Activated naive CD8-positive, alpha-beta T cell (primary cell): ENCODE measurements around the gene IFNGR2.
"Not testable (repeated sequence)": the region's sequence is repeated elsewhere in the genome, so short reads cannot be mapped to it uniquely, and the experiment has no call there.

ENCODE experiments used
- H3K27ac Mint-ChIP-seq: one replicate; pipeline ENCODE4 v1.8.0; 2021; ENCODE audit warnings: mixed read lengths
- H3K27me3 Mint-ChIP-seq: one replicate; pipeline ENCODE4 v1.8.0; 2021; ENCODE audit warnings: mixed read lengths
- H3K36me3 Mint-ChIP-seq: one replicate; pipeline ENCODE4 v1.8.0; 2021; ENCODE audit warnings: mixed read lengths
- H3K4me1 Mint-ChIP-seq: one replicate; pipeline ENCODE4 v1.8.0; 2021; ENCODE audit warnings: low read depth, mixed read lengths
- H3K4me3 Mint-ChIP-seq: one replicate; pipeline ENCODE4 v1.8.0; 2021; ENCODE audit warnings: mild to moderate bottlenecking, mixed read lengths
- H3K9me3 Mint-ChIP-seq: one replicate; pipeline ENCODE4 v1.8.0; 2021; ENCODE audit warnings: low read depth, mixed read lengths

The IFNGR2 gene

DNA sequence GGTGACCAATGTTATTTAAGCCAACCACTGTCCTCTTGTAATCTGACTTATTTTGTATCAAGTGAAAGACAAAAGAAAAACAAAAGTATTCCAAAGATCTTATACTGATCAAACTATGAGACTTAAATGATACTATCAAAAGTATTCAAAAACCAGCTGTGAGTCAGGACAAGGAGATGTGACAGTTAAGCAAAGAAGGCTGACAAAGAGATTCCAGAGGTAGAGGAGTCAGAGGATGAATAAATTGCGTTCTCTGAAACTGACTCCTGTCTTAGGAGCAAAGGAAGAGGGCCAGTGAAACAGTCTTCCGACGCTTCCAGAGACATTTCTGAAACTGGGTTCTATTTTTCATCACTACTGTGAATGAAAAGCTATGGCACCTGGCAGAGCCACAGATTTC, 55.6 kb downstream of the IFNGR2 start:
- Mint-ChIP-seq H3K4me3 (no peak overlapping the region), H3K27me3 (no peaks in the 10 kb centered on the region), H3K4me1 (no peaks in the 10 kb centered on the region), H3K9me3 (no peaks in the 10 kb centered on the region), H3K36me3 (peaks cover 3% of the 10 kb centered on the region), H3K27ac (no peak overlapping the region)

DNA sequence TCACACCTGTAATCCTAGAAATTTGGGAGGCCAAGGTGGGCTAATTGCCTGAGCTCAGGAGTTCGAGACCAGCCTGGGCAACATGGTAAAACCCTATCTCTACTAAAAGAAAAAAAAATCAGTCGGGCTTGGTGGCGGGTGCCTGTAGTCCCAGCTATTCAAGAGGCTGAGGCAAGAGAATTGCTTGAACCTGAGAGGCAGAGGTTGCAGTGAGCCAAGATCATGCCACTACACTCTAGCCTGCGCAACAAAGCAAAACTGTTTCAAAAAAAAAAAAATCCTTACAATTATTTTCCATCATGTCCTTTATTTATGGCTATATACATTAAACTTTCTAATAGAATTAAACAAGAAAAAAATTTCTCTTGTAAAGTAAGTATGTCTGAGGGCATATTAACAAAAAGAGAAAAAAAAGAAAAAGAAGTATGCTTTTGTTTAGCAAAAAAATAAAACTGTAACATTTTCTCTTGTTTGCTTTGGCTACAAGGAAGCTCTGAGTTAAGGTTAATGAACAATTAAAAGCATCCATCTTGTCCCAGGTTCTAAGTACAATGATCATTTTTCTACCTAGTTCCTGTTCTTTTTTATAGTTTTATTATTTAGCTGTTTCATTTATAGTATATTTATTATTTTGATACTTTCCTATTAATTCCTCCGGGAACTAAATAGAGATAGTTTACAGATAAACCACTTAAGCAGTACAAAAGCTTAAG, 58.5 kb downstream of the IFNGR2 start:
- Mint-ChIP-seq H3K27me3 (no peaks in the 10 kb centered on the region), H3K9me3 (no peaks in the 10 kb centered on the region), H3K4me1 (no peaks in the 10 kb centered on the region), H3K36me3 (peaks cover 3% of the 10 kb centered on the region), H3K4me3 (no peak overlapping the region), H3K27ac (no peak overlapping the region)

DNA sequence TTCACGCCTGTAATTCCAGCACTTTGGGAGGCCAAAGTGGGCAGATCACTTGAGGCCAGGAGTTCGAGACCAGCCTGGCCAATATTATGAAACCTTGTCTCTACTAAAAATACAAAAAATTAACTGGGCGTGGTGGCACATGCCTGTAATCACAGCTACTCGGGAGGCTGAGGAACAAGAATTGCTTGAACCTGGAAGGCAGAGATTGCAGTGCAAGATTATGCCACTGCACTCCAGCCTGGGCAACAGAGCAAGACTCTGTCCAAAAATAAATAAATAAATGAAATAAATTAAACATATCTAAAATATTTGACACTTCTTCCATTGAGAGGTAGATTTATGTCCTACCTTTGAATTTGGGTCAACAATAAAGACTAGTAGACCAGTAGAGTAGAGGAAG, 66.0 kb downstream of the IFNGR2 start:
- not testable (repeated sequence) for H3K9me3 Mint-ChIP-seq, H3K27ac Mint-ChIP-seq, H3K36me3 Mint-ChIP-seq, H3K4me3 Mint-ChIP-seq, H3K27me3 Mint-ChIP-seq
- H3K4me1 Mint-ChIP-seq, result peaks cover 16% of the 10 kb centered on the region

DNA sequence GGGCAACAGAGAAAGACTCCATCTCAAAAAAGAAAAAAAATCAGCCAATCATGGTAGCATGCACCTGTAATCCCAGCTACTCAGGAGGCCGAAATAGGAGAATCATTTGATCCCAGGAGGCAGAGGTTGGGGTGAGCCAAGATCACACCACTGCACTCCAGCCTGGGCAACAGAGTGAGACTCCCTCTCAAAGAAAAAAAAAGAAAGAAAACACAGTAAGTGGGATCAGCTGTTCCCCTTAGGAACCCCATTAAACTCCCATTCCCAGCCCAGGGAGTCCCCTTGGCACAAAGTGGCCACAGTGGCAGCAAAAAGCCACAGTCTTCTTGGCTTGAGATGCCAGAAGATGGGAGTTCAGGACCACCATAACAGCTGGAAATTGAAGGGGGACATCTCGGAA, 67.5 kb downstream of the IFNGR2 start:
- H3K4me1 Mint-ChIP-seq, result peaks cover 16% of the 10 kb centered on the region
- H3K4me3 Mint-ChIP-seq, result no peak overlapping the region
- peaks cover 4% of the 10 kb centered on the region for H3K36me3 Mint-ChIP-seq
- no peak overlapping the region for H3K27ac Mint-ChIP-seq
- no peaks in the 10 kb centered on the region for H3K9me3 Mint-ChIP-seq
- no peaks in the 10 kb centered on the region for H3K27me3 Mint-ChIP-seq

DNA sequence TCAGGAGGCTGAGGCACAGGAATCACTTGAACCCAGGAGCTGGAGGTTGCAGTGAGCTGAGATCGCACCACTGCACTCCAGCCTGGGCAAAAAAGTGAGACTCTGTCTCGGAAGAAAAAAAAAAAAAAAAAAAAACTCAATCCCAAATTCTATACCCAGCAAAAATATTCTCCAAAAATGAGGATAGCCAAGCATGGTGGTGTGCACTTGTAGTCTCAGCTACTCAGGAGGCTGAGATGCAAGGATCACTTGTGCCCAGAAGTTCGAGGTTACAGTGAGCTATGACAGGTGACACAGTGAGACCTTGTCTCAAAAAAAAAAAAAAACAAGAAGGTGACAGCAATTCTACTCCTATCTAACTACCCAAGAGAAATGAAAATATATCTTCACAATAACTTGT, 70.1 kb downstream of the IFNGR2 start:
- Mint-ChIP-seq H3K4me1 (peaks cover 26% of the 10 kb centered on the region), H3K9me3 (no peaks in the 10 kb centered on the region), H3K27me3 (no peaks in the 10 kb centered on the region), H3K27ac (no peak overlapping the region), H3K36me3 (peaks cover 4% of the 10 kb centered on the region), H3K4me3 (no peak overlapping the region)

DNA sequence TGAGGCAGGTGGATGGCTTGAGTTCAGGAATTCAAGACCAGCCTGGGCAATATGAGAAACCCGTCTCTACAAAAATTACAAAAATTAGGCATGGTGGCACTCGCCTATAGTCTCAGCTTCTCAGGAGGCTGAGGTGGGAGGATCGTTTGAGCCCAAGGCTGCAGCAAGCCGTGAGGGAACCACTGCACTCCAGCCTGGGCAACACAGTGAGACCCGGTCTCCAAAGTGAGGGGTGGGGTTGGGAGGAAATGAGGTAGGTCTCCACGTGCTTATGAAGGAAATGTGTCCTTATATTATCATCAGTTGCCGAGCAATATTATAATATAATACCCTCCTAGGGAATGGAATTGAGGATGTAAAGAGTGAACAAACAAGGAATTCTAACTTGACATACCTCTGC, 73.9 kb downstream of the IFNGR2 start:
- peak overlapping the region; percentile 58 for H3K4me3 Mint-ChIP-seq
- no peaks in the 10 kb centered on the region for H3K9me3 Mint-ChIP-seq
- H3K27ac Mint-ChIP-seq, result no peak overlapping the region
- peaks cover 28% of the 10 kb centered on the region for H3K4me1 Mint-ChIP-seq
- H3K27me3 Mint-ChIP-seq, result no peaks in the 10 kb centered on the region
- H3K36me3 Mint-ChIP-seq, result peaks cover 4% of the 10 kb centered on the region

DNA sequence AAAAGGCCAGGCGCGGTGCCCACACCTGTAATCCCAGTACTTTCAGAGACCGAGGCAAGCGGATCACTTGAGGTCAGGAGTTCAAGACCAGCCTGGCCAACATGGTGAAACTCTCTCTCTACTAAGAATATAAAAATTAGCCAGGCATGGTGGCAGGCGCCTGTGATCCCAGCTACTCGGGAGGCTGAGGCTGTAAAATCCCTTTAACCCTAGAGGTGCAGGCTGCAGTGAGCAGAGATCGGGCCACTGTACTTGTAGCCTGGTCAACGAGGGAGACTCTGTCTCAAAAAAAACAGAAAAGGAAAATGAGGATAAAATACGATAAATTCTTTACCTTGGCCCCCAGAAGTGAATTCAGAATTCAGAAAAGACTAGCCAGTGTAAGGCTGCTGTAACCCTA, 75.0 kb downstream of the IFNGR2 start:
- Mint-ChIP-seq H3K4me3 (peak overlapping the region; percentile 91), H3K27me3 (no peaks in the 10 kb centered on the region), H3K27ac (peak overlapping the region; percentile 67), H3K9me3 (no peaks in the 10 kb centered on the region), H3K36me3 (peaks cover 4% of the 10 kb centered on the region), H3K4me1 (peaks cover 28% of the 10 kb centered on the region)

DNA sequence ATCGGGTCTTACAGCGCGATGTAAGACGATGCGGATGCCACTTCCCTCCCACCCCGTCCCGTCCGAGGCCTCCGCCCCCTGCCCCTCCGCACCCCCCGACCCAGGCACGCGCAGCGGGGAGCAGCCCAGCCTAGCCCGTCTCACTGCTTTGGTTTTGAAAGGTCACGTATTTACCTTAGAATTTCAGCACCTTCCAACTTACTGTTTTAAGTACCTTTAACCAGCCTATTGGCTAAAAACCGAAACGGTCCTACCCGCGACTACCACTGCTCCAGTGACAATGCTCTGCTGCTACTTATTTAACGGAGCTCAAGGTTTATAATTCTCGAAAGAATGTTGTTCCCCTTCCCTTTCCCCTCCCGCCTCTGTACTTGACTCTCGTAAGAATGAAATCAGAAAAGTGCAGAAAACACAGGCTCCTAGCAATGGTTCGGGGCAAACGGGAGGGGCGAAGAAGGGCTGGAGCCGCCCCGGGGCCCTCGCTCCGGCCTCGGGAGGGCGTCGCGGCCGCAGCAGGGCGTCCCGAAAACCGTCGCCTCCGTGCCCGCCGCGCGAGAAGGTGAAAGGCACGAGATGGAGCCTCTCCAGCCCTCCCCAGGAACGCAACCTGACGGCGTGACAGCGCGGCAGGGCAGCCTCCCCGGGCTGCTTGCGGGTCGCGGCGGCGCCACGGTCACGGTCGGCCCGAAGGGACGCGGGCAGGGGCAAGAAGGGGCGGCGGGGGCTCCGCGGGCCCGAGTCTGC, 75.9 kb downstream of the IFNGR2 start:
- Mint-ChIP-seq H3K4me1 (peaks cover 24% of the 10 kb centered on the region), H3K36me3 (no peaks in the 10 kb centered on the region), H3K4me3 (peak overlapping the region; percentile 91), H3K9me3 (no peaks in the 10 kb centered on the region), H3K27me3 (no peaks in the 10 kb centered on the region), H3K27ac (peak overlapping the region; percentile 67)

DNA sequence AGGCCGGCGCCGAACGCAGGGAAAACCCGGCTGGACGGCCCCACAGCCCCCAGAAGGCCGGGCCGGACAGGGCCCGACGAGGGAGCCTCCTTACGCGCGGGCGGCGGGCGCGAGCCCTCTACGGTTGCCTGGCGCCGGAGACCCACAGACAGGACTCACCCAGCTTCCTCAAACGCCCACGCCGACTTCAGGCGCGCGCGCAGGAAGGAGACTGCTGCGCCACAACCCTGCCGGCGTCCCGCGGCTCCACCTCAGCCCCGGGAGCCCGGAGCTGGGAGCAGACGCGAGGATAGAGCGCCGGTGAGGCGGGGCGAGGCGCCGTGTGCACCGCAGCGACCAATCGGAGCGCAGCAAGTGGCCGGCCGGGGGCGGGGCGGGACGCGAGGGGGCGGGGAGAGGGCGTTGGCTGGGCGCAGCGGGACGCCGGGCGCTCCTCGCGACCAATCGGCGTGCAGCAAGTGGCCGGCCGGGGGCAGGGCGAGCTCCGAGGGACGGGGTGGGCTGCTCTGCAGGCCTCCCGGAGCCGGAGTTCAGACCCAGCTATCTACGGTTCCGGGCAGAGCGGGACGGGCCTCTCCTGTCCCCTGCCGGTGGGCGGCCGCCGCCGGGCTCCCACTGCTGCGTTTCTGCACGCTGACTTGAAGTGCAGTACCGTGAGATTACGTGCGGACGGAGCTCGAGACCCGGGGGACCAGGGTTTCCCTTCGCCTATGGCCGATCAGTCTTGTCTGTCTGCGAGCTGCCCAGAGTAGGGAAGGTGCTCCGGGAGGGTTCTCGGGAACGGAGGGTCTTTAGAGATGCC, 76.7 kb downstream of the IFNGR2 start, which contains the start of gene TMEM50B:
Gene TMEM50B (minus strand): TSS at position 296 of the 802 bp plus-strand sequence. CDS start 11,089 bp downstream, outside the sequence.
- H3K4me1 Mint-ChIP-seq, result peaks cover 24% of the 10 kb centered on the region
- peak within 1 kb of the TSS; percentile 95 for H3K4me3 Mint-ChIP-seq
- no peaks in the 10 kb centered on the region for H3K36me3 Mint-ChIP-seq
- no peaks in the 10 kb centered on the region for H3K9me3 Mint-ChIP-seq
- H3K27ac Mint-ChIP-seq, result peak within 1 kb of the TSS; percentile 96
- no peaks in the 10 kb centered on the region for H3K27me3 Mint-ChIP-seq

DNA sequence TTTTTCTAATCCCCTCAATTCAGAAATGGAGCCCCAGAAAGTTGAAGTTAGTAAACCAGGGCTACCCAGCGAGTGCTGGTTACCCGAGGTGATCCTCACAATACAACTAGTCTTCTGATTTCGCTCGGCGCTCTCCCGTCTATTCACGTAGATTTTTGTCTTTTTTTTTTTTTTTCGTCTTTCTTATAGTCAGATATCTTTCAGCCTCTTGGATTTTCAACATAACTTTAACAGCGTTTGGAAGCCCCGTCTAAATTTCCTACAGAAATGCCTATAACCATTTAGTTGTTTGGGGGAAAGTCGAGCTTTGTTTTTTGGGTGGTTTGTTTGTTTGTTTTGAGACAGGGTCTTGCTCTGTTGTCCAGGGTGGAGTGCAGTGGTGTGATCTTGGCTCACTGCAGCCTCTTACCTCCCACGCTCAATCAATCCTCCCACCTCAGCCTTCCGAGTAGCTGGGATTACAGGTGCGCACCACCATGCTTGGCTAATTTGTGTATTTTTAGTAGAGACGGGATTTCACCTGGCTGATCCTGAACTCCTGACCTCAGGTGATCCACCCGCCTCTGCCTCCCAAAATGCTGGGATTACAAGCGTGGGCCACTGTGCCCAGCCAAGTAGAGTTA, 77.4 kb downstream of the IFNGR2 start:
- H3K4me1 Mint-ChIP-seq, result peaks cover 24% of the 10 kb centered on the region
- no peaks in the 10 kb centered on the region for H3K27me3 Mint-ChIP-seq
- no peaks in the 10 kb centered on the region for H3K36me3 Mint-ChIP-seq
- peak overlapping the region; percentile 96 for H3K27ac Mint-ChIP-seq
- no peaks in the 10 kb centered on the region for H3K9me3 Mint-ChIP-seq
- H3K4me3 Mint-ChIP-seq, result peak overlapping the region; percentile 95

DNA sequence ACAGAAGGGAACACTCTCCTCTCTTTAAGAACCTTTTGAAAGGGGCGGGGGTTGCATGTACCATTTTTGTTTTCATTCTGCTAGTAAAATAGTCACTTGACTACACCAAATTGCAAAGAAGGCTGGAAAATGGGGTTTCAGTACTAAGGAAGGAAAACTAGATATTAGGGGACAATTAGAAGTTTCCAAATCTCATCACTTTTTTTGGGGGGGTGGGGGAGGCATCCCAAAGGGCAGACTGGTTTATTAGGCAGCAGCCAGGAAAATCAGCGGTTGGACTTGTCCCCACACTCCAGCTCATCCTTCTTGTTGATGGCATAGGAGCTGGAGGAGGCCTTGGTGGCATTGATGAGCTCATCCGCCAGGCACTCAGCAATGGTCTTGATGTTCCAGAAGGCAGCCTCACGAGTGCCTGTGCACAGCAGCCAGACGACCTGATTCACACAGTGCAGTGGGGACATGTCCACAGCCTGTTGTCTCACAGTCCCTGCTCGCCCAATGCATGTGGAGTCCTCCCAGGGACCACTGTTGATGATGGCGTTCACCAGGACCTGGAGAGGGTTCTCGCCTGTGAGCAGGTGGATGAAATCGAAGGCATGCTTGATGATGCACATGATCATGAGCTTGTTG, 78.2 kb downstream of the IFNGR2 start:
- peaks cover 24% of the 10 kb centered on the region for H3K4me1 Mint-ChIP-seq
- H3K36me3 Mint-ChIP-seq, result no peaks in the 10 kb centered on the region
- H3K27me3 Mint-ChIP-seq, result no peaks in the 10 kb centered on the region
- no peak overlapping the region for H3K27ac Mint-ChIP-seq
- peak overlapping the region; percentile 95 for H3K4me3 Mint-ChIP-seq
- no peaks in the 10 kb centered on the region for H3K9me3 Mint-ChIP-seq
